ENCODE results near the gene DNAH10. TPM values are rescaled to one million over a fixed set of nuclear protein-coding genes. Genes with fewer than 3 reads are reported as not detected.

The DNAH10 gene
- total RNA-seq, 1 donor from 2014 or later, result 1.2 TPM

GRCh38 chr12:123903301-123904065, 141.4 kb downstream of the DNAH10 start:
- H3K27ac Mint-ChIP-seq (ENCODE audit: unreplicated experiment), result no peak overlapping the region
- no peak for DNase-seq (ENCODE audit: low spot score)
- no peak overlapping the region for H3K4me3 Mint-ChIP-seq (ENCODE audit: unreplicated experiment)
- TF ChIP-seq CTCF (IDR thresholded peaks at IDR 0.05), result no peak
- no peaks in the 10 kb centered on the region for H3K9me3 Mint-ChIP-seq (ENCODE audit: low read depth)
- peaks cover 18% of the 10 kb centered on the region for H3K4me1 Mint-ChIP-seq (ENCODE audit: low read depth)
- no peaks in the 10 kb centered on the region for H3K27me3 Mint-ChIP-seq (ENCODE audit: low read depth)
- no peaks in the 10 kb centered on the region for H3K36me3 Mint-ChIP-seq (ENCODE audit: low read depth)

GRCh38 chr12:123905319-123905925, 143.3 kb downstream of the DNAH10 start:
- peak; percentile 91 for TF ChIP-seq CTCF (IDR thresholded peaks at IDR 0.05)

DNA sequence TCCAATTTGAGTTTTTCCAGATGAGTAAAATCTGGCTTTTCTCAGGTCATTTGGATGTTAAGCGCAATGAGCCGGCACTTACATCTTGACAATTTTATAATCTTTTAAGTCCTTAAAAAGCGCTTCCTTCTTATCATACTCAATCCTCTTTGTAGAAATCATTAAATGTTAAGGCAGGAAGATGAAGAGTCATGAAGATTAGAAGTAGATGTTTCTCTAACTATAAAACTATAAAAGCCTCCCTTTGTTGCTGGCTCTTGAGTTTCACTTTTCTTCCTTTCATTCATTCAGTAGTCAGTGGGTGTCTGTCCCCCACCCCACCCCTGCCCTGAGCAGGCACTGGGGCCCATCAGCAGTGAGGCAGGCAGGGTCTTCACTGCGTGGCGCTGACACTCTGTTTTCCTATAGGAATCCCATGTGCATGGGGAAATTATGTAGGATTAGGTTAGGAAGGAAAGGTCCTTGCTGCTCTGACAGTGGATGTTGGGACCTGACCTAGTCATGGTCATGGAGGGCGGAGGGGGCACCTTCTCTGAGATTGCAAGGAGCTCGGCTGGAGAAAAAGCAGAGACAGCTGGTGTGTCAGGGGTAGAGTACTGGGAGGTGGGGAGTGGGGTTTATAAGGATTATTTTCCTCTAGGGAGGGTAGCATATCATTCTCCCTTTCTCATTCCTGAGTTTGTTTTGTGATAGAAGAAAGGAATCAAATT, 144.8 kb downstream of the DNAH10 start:
- Mint-ChIP-seq H3K4me3 (ENCODE audit: unreplicated experiment) (no peak overlapping the region), H3K27ac (ENCODE audit: unreplicated experiment) (no peak overlapping the region), H3K4me1 (ENCODE audit: low read depth) (peaks cover 11% of the 10 kb centered on the region), H3K9me3 (ENCODE audit: low read depth) (no peaks in the 10 kb centered on the region), H3K27me3 (ENCODE audit: low read depth) (no peaks in the 10 kb centered on the region), H3K36me3 (ENCODE audit: low read depth) (no peaks in the 10 kb centered on the region)
- no peak for TF ChIP-seq CTCF (IDR thresholded peaks at IDR 0.05)
- peak; percentile 41 for DNase-seq (ENCODE audit: low spot score)

More at GRCh38 chr12:123905319-123905925, 143.3 kb downstream of the DNAH10 start:
- DNase-seq (ENCODE audit: low spot score), result peak; percentile 4
- Mint-ChIP-seq H3K27me3 (ENCODE audit: low read depth) (no peaks in the 10 kb centered on the region), H3K27ac (ENCODE audit: unreplicated experiment) (no peak overlapping the region), H3K4me3 (ENCODE audit: unreplicated experiment) (no peak overlapping the region), H3K36me3 (ENCODE audit: low read depth) (no peaks in the 10 kb centered on the region), H3K4me1 (ENCODE audit: low read depth) (peaks cover 18% of the 10 kb centered on the region), H3K9me3 (ENCODE audit: low read depth) (no peaks in the 10 kb centered on the region)

DNA sequence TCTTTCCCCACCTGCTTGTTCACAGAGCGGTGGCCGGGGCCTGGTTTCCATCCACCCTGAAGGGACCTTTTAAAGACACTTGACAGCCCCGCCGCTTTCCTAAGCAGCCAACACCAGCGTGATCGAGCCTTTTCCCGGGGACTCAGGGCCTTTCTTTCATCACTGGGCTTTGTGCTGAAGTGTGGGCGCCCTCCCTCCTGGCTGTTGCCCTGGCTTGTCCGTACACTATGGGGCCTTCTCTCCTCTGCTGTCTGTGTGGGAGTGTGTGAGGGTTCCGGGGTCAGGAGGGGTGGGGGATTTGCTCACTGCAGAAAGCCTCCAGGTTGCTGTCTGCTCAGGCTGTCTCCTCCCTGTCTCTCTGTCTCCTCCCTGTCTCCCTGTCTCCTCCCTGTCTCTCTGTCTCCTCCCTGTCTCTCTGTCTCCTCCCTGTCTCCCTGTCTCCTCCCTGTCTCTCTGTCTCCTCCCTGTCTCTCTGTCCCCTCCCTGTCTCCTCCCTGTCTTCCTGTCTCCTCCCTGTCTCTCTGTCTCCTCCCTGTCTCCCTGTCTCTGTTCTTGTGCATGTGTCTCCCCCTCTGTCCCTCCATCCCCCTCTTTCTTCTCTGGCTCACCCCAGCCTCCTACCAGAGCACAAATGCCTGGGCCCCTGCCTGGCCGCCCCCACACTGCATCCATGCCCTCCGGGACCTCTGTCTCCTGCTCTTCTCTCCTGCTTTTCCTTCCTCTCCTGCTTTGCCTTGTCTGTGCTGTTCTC, 145.8 kb downstream of the DNAH10 start:
- H3K4me1 Mint-ChIP-seq (ENCODE audit: low read depth), result peaks cover 11% of the 10 kb centered on the region
- H3K36me3 Mint-ChIP-seq (ENCODE audit: low read depth), result no peaks in the 10 kb centered on the region
- DNase-seq (ENCODE audit: low spot score), result peak; percentile 60
- H3K4me3 Mint-ChIP-seq (ENCODE audit: unreplicated experiment), result no peak overlapping the region
- TF ChIP-seq CTCF (IDR thresholded peaks at IDR 0.05), result no peak
- H3K27ac Mint-ChIP-seq (ENCODE audit: unreplicated experiment), result no peak overlapping the region
- H3K9me3 Mint-ChIP-seq (ENCODE audit: low read depth), result no peaks in the 10 kb centered on the region
- no peaks in the 10 kb centered on the region for H3K27me3 Mint-ChIP-seq (ENCODE audit: low read depth)
